ENCODE results near the gene CNNM2. TPM values are rescaled to one million over a fixed set of nuclear protein-coding genes. Genes with fewer than 3 reads are reported as not detected.
"Not testable (repeated sequence)": the region's sequence is repeated elsewhere in the genome, so short reads cannot be mapped to it uniquely, and the experiment has no call there.

Gene CNNM2
- total RNA-seq, 1 experiment from 2014 or later: 4.5 TPM

DNA sequence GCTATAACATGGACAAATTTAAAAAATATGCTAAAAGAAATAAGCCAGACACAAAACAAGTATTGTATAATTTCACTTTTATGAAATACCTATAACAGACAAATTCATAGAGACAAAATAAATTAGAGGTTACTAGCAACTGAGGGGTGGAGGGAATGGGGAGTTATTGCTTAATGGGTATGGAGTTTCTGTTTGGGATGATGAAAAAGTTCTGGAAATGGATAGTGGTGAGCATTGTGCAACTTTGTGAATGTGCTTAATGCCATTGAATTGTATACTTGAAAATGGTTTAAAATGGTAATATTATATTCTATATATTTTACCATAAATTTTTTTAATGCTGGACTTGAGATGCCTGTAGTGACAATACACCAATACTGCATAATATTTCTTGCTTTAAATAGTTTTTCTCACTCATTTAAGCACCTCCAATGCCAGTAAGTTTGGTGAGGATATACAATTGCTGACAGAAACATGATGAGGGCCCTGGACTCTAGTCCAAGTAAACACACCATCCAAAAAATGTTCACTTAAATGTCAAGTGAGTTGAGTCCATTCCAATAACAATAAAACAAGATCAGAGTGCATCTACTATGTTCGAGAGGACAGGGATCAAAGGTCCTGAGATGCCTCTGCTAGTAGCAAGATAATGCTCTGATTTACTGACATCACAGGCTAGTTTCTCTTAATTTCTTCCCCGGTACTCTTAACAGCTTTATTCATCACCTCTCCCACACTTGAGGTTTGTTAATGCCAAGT lies 203.1 kb downstream of the CNNM2 start:
- Histone ChIP-seq H3K4me3 (ENCODE audit: insufficient read depth, low read depth, low read length) (no peak overlapping the region), H3K36me3 (replicated peaks; ENCODE audit: control insufficient read depth, insufficient read depth, low read length) (no peaks in the 10 kb centered on the region), H3K27me3 (ENCODE audit: control insufficient read depth, insufficient read depth, low read length) (no peaks in the 10 kb centered on the region)
- DNase-seq: no peak

DNA sequence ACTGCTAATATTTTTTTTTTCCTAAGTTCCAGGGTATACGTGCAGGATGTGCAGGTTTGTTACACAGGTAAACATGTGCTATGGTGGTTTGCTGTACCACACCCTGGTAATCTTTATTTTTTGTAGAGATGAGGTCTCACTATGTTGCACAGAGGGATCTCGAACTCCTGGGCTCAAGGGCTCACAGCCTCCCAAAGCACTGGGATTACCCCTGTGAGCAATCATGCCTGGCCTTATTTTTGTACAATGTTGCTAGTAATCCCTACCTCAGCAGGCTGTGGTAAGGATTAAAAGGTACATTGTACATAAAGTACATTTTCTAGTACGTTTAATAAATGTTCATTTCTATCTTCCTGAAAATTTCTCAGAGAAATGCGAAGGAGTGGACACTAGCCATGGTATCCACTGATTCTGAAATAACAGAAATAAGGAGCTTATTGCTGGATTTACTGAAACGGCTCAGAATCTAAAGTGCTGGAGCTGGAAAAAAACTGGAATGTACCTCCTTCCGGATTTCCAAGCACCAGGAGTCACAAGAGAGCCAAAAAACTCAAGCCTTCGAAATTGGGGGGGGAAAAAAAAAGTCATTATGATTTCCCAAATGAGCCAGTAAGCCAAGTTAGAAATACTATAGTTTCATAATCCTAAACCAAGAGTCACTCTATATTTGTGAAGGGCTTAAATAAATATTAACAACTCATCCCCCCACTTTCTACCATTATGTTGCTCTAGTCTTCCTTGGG lies 205.4 kb downstream of the CNNM2 start:
- Histone ChIP-seq H3K36me3 (replicated peaks; ENCODE audit: control insufficient read depth, insufficient read depth, low read length) (no peaks in the 10 kb centered on the region), H3K27me3 (ENCODE audit: control insufficient read depth, insufficient read depth, low read length) (no peaks in the 10 kb centered on the region), H3K4me3 (ENCODE audit: insufficient read depth, low read depth, low read length) (no peak overlapping the region)
- no peak for DNase-seq

DNA sequence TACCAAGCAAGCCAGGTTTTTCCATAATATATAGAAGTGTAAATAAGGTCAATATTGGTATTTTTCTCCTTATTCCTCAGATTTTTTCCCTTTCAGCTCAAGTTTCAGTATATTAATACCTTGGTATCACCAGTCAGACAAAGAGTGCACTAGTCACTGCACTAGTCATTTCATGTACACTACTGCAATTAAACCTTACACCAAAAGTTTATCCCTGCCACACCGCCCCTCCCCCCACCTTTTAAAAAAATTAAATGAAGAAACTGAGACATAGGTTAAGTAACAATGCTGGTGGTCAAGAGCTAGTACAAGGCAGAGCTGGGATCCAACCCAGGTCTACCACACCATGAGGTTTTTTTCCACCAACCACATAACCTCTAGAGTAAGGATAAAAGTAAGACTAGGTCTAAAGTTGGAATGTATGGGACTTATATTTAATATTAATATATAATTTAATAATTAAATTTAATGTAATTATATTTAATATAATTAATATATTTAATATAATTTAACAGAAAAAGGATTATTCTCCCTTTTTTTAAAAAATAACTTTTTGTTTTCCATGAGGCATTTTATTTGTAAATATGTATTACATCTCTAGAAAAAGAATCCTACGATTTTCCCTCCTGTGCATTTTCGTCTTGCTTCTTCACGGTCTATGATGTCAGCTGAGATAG lies 206.5 kb downstream of the CNNM2 start:
- Histone ChIP-seq H3K36me3 (replicated peaks; ENCODE audit: control insufficient read depth, insufficient read depth, low read length) (no peaks in the 10 kb centered on the region), H3K4me3 (ENCODE audit: insufficient read depth, low read depth, low read length) (no peak overlapping the region), H3K27me3 (ENCODE audit: control insufficient read depth, insufficient read depth, low read length) (no peaks in the 10 kb centered on the region)
- DNase-seq: no peak

DNA sequence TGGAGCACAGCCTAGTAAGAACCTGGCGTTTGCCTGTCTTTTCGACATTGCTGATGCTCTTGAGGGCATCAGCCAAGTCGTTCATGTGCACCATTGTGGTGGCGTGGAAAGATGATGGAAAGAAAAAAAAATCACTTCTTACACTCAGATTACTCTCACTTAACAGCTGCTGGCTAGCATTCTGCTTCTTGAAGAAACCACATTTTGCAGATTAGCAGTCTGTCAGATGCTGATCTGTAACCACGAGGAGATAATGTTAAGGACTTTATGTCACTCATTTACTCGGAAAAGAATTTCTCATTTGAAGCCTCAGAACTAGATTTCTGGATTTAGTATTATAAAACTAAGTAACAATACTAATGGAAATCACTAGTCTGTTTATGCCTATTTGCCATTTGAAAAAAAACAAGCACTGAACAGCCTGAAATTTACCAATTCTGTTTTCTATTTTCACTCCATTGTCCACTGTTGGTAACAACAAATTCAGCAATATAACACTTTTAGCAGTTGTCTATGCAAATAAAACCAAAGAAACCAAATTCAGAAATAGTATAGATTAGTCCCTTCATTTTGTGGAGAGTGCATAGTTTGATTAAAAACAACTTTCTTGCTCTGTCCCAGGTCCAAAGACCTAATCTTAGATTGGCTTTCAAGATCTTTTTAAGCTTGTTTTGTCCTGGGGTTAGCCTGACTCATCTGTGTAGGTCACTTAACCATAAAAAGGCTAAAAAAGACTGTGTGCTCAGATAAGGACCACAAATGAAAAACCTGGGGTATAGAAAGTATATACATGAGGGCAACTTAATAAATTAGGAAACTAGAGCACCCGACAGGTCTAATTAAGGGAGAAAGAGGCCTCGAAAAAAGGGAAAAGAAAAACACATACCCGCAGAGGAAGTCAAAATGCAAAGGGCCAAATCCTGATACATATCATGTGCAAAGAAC lies 207.5 kb downstream of the CNNM2 start:
- Histone ChIP-seq H3K4me3 (ENCODE audit: insufficient read depth, low read depth, low read length) (no peak overlapping the region), H3K27me3 (ENCODE audit: control insufficient read depth, insufficient read depth, low read length) (no peaks in the 10 kb centered on the region)
- no peak for DNase-seq

DNA sequence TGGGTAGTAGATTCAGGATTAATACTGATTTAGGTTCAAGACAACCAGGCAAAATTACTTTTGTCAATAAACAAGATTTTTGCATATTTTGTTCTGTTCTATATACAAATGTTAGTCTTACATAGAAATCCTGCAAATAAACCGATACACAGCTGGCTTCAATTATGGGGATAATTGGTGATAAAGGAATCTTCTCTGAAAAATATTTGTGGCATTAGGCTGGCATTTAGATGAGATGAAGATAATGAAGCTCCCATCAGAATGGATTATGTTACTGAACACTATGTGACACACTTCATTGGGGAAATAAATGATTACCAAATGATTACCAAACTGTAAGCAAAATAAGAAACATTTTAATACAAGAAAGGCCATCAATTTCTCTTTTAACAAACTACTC lies 209.1 kb downstream of the CNNM2 start:
- Histone ChIP-seq H3K4me3 (ENCODE audit: insufficient read depth, low read depth, low read length) (no peak overlapping the region), H3K36me3 (replicated peaks; ENCODE audit: control insufficient read depth, insufficient read depth, low read length) (no peaks in the 10 kb centered on the region; the same call in none of the 2 replicates), H3K27me3 (ENCODE audit: control insufficient read depth, insufficient read depth, low read length) (no peaks in the 10 kb centered on the region)
- no peak for DNase-seq

More for the DNA sequence above, 207.5 kb downstream of the CNNM2 start:
- no peaks in the 10 kb centered on the region for H3K36me3 ChIP-seq (replicated peaks; ENCODE audit: control insufficient read depth, insufficient read depth, low read length)

DNA sequence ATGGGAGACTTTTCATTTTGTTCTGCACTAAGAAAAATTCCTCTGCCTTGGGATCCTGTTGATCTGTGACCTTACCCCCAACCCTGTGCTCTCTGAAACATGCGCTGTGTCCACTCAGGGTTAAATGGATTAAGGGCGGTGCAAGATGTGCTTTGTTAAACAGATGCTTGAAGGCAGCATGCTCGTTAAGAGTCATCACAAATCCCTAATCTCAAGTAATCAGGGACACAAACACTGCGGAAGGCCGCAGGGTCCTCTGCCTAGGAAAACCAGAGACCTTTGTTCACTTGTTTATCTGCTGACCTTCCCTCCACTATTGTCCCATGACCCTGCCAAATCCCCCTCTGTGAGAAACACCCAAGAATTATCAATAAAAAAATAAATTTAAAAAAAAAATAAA lies 212.1 kb downstream of the CNNM2 start:
- not testable (repeated sequence) for H3K4me3 ChIP-seq (ENCODE audit: insufficient read depth, low read depth, low read length); H3K36me3 ChIP-seq (replicated peaks; ENCODE audit: control insufficient read depth, insufficient read depth, low read length); H3K27me3 ChIP-seq (ENCODE audit: control insufficient read depth, insufficient read depth, low read length); DNase-seq

DNA sequence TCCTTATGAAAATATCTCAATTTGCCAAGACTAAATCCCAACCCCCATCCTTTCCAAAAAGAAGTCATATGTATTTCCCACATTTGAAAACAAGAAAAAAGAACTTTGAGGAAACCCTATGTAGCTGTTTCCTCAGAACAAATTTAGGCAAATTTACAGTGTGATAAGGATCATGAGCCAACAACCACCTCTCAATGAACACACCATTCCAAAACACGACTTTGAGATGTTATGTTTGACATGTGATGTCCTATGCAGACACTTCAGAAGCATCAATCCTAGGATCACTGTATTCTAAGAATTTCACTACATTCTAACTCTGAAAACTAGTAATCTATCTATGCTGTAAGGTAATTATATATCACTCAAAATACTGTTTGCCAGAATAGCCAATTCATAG lies 212.8 kb downstream of the CNNM2 start:
- H3K4me3 ChIP-seq (ENCODE audit: insufficient read depth, low read depth, low read length): no peak overlapping the region
- no peaks in the 10 kb centered on the region for H3K27me3 ChIP-seq (ENCODE audit: control insufficient read depth, insufficient read depth, low read length)
- DNase-seq: no peak
- peaks cover 3% of the 10 kb centered on the region for H3K36me3 ChIP-seq (replicated peaks; ENCODE audit: control insufficient read depth, insufficient read depth, low read length)

DNA sequence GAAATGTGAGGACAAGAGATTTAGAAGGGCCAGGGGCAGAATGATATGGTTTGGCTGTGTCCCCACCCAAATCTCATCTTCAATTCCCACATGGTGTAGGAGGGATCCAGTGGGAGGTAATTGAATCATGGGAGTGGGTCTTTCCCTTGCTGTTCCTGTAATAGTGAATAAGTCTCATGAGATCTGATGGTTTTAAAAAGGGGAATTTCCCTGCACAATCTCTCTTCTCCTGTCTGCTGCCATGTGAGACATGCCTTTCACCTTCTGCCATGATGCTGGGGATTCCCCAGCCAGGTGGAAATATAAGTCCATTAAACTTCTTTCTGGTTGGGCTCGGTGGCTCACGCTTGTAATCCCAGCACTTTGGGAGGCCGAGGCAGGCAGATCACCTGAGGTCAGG lies 217.1 kb downstream of the CNNM2 start:
- H3K27me3 ChIP-seq (ENCODE audit: control insufficient read depth, insufficient read depth, low read length); H3K4me3 ChIP-seq (ENCODE audit: insufficient read depth, low read depth, low read length); H3K36me3 ChIP-seq (replicated peaks; ENCODE audit: control insufficient read depth, insufficient read depth, low read length); DNase-seq: not testable (repeated sequence)

DNA sequence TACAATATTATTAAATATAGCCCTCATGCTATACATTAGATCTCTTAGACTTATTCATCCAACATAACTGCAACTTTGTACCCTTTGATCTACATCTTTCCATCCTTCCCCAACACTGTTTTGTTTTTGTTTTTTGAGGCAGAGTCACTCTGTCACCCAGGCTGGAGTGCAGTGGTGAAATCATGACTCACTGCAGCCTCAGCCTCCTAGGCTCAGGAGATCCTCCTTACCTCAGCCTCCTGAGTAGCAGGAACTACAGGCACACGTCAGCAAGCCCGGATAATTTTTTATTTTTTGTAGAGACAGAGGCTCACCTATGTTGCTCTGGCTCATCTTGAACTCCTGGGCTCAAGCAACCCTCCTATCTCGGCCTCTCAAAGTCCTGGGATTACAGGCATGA lies 221.7 kb downstream of the CNNM2 start:
- no peaks in the 10 kb centered on the region for H3K27me3 ChIP-seq (ENCODE audit: control insufficient read depth, insufficient read depth, low read length)
- DNase-seq: no peak
- H3K36me3 ChIP-seq (replicated peaks; ENCODE audit: control insufficient read depth, insufficient read depth, low read length): peaks cover 6% of the 10 kb centered on the region
- no peak overlapping the region for H3K4me3 ChIP-seq (ENCODE audit: insufficient read depth, low read depth, low read length)

Other genes with a start within 250 kb of the CNNM2 start
- 7.5 and 8.1 TPM in 2 replicates for gene ARL3, start 203.9 kb upstream of the CNNM2 start, total RNA-seq (2014; rRNA removed; shearing (Covaris generic))
- gene SFXN2, start 203.7 kb upstream of the CNNM2 start, total RNA-seq (2014; rRNA removed; shearing (Covaris generic)): 10.9 and 11.6 TPM in 2 replicates
- gene WBP1L, start 174.3 kb upstream of the CNNM2 start, total RNA-seq (2014; rRNA removed; shearing (Covaris generic)): 13.9 and 16.9 TPM in 2 replicates
- not detected in 2 replicates for gene CYP17A1, start 80.9 kb upstream of the CNNM2 start, total RNA-seq (2014; rRNA removed; shearing (Covaris generic))
- gene BORCS7, start 64.0 kb upstream of the CNNM2 start, total RNA-seq (2014; rRNA removed; shearing (Covaris generic)): 3.0 and 3.3 TPM in 2 replicates
- 10.7 and 14.5 TPM in 2 replicates for gene AS3MT, start 48.8 kb upstream of the CNNM2 start, total RNA-seq (2014; rRNA removed; shearing (Covaris generic))